RWPE1 (cell line): ENCODE data around the gene AGPS.

Experiments
- CTCF ChIA-PET: fragments of 350-600 bp; sonication (Branson Sonifier 250); formaldehyde crosslinking; extraction: SDS; loops from one replicate; lab custom pipeline; 2021; lab: Yijun Ruan, JAX
- POLR2A ChIA-PET: fragments of 400-600 bp; formaldehyde crosslinking; extraction: SDS; loops from one replicate; lab custom pipeline; 2020; ENCODE audit warnings: antibody characterized with exemption; ENCODE audit not compliant: low non-redundant PET; lab: Yijun Ruan, JAX
- DNase-seq: peaks from one replicate; pipeline ENCODE4 v3.0.0; 2012; ENCODE audit warnings: low spot score
- H3K27ac ChIP-seq: fragments of 450-650 bp; 2 replicates; pipeline ENCODE4 v1.5.1; 2017
- TF ChIP-seq, protein P1 (sequence below): fragments of 450-650 bp; conservative IDR thresholded peaks from 2 replicates; pipeline ENCODE4 v1.5.1; 2017; ENCODE audit warnings: low read depth, mild to moderate bottlenecking

Gene AGPS

DNA sequence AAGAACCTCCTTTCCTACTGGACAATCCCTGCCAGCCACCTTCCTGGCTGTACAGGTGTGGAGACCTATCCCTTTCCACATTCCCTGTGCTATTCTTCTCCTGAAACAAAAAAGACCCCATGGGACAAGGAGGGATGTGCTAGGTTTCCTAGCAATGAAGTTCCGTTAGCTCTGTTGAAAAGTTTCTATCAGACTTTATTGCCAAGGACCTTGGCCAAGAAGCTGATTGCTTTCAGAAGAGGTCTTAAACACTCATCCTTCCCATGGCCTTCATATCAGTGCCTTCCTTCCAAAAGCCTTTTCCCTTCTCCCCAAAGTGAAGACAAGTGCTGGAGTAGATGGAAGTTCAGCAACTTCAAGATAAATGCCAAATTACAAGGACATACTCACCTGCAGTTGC lies 194.8 kb downstream of the AGPS start:
- POLR2A ChIA-PET: no interaction called here
- CTCF ChIA-PET: no interaction called here
- DNase-seq: no peak
- TF ChIP-seq, protein P1, sequence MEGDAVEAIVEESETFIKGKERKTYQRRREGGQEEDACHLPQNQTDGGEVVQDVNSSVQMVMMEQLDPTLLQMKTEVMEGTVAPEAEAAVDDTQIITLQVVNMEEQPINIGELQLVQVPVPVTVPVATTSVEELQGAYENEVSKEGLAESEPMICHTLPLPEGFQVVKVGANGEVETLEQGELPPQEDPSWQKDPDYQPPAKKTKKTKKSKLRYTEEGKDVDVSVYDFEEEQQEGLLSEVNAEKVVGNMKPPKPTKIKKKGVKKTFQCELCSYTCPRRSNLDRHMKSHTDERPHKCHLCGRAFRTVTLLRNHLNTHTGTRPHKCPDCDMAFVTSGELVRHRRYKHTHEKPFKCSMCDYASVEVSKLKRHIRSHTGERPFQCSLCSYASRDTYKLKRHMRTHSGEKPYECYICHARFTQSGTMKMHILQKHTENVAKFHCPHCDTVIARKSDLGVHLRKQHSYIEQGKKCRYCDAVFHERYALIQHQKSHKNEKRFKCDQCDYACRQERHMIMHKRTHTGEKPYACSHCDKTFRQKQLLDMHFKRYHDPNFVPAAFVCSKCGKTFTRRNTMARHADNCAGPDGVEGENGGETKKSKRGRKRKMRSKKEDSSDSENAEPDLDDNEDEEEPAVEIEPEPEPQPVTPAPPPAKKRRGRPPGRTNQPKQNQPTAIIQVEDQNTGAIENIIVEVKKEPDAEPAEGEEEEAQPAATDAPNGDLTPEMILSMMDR: no peak
- no peak overlapping the region for H3K27ac ChIP-seq

DNA sequence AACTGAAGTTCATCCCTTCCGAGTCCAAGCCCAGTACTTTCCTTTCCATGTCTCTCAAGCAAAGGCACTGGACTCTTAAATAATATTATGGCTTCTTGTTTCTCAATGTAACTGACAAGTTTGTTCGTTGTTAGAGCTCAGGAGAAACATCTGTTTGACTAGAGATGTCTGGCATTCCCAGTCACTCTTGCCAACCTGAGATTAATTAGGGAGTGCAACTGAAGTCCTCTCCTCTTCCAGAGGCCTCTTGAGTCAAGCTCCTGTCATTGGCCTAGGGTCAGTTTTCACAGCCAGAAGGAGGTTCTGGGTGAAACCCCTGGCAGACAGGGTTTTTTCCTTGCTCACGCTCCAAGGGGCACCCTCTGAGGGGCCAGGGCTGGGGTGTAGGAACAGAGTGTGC lies 196.1 kb downstream of the AGPS start:
- ChIA-PET CTCF (no interaction called here), POLR2A (no interaction called here)
- H3K27ac ChIP-seq: no peak overlapping the region
- DNase-seq: no peak
- TF ChIP-seq, protein P1: no peak

DNA sequence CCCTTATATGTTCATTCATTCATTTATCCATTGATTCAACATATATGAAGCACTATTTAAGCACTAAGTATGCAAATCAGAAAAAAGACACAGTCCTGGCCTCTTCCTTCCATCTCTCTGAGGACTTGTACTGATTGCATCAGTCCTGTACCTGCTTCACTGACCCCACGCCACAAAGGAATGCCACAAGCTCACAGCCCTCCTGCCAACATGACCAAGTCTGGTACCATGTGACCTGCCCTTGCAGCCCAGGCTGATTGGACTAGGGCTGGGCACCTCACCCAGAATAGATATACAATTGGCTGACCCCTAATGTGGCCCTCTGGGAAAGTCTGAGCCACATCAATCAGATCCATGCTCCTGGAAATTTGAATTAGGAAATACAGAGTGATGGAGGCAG lies 196.6 kb downstream of the AGPS start:
- TF ChIP-seq, protein P1: no peak
- CTCF ChIA-PET: no interaction called here
- POLR2A ChIA-PET: no interaction called here
- H3K27ac ChIP-seq: no peak overlapping the region
- no peak for DNase-seq

DNA sequence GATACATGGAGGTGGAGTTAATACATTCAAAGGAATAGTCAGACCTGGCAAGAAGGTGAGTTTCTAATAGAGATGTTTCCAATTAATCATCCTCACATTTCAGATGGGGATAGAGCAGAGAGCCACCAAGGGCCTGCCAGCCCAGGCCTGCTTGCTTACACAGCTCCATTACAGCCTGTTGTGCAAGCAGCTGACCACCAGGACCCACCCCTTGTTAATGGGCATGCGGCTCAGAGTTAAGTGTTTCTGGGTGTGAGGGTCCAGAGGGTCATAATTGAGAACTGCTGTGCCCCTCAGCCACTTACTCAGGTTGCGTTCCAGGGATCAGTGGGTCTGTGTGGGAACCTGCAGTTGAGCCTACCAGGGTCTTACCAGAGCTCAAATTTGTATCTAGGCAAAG lies 199.8 kb downstream of the AGPS start:
- no peak overlapping the region for H3K27ac ChIP-seq
- TF ChIP-seq, protein P1: no peak
- ChIA-PET POLR2A (interaction anchor here (0.5 kb wide), 1 partner anchor 16 kb away, joined by 3 read pairs; no protein-coding TSS in a partner anchor), CTCF (no interaction called here)
- DNase-seq: no peak

DNA sequence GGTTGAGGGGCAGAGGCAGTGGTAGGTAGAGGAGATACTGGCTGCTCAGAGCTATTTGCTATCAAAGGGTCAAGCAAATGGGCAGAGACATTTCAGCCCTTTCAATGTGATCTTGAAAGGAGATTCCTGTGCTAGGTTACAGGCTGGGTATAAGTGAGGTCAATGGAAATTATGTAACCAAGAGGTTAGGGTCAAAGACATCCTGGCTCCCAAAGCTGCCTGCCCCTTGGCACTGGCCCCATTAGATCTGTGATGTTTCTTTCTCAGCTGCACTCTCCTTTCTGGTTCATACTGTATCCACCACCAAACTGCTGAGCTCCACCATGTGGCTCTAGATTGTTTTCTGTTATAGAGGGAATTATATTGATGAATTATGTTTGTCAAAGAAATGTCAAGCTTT lies 200.4 kb downstream of the AGPS start:
- POLR2A ChIA-PET: interaction anchor here (0.5 kb wide), 1 partner anchor 16 kb away, joined by 3 read pairs; no protein-coding TSS in a partner anchor
- no peak for DNase-seq
- no peak overlapping the region for H3K27ac ChIP-seq
- TF ChIP-seq, protein P1: no peak
- CTCF ChIA-PET: interaction anchor here (0.9 kb wide), 1 partner anchor 11 kb away, joined by 3 read pairs; no protein-coding TSS in a partner anchor

DNA sequence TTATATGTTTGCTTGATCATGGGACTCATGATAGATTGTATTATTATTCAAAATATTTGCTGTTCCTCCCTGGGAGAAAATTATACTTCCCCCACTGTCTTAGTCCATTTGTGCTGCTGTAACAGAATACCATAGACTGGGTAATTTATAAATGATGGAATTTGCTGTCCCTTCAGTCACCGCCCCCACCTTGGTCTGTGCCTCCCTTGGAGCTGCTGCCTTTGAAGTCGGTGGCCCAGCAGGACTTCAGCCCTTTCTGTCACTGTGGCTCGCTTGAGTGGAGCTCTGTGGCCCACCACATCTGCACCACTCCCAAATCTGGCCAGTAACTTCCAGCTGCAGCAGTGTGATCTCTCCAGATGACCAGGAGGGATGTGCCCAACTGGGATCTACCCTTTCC lies 200.8 kb downstream of the AGPS start:
- H3K27ac ChIP-seq: no peak overlapping the region
- TF ChIP-seq, protein P1: no peak
- ChIA-PET POLR2A (no interaction called here), CTCF (interaction anchor here (0.9 kb wide), 1 partner anchor 11 kb away, joined by 3 read pairs; no protein-coding TSS in a partner anchor)
- no peak for DNase-seq
